Rectal smooth muscle tissue (tissue), 1 donor: ENCODE results near the gene CDC20.

Source experiments
- H3K27ac ChIP-seq: one replicate; pipeline ENCODE4 v1.7.0; 2013; ENCODE audit warnings: low read depth, low read length, inconsistent platforms
- H3K27me3 ChIP-seq: one replicate; pipeline ENCODE4 v1.7.0; 2013; ENCODE audit warnings: low read length; ENCODE audit not compliant: control insufficient read depth, insufficient read depth
- H3K36me3 ChIP-seq: one replicate; pipeline ENCODE4 v1.7.0; 2013; ENCODE audit warnings: low read length; ENCODE audit not compliant: control insufficient read depth, insufficient read depth
- H3K4me1 ChIP-seq: one replicate; pipeline ENCODE4 v1.7.0; 2013; ENCODE audit warnings: low read length; ENCODE audit not compliant: control insufficient read depth, insufficient read depth
- H3K4me3 ChIP-seq: one replicate; pipeline ENCODE4 v1.7.0; 2013; ENCODE audit warnings: low read length
- H3K9ac ChIP-seq: one replicate; pipeline ENCODE4 v1.7.0; 2013; ENCODE audit warnings: low read length

CDC20 gene

GRCh38 chr1:43402089-43402865 is 43.5 kb downstream of the CDC20 start:
- no peaks in the 10 kb centered on the region for H3K27me3 ChIP-seq
- no peaks in the 10 kb centered on the region for H3K4me1 ChIP-seq
- H3K4me3 ChIP-seq = no peak overlapping the region
- H3K36me3 ChIP-seq = peaks cover 30% of the 10 kb centered on the region
- H3K9ac ChIP-seq = no peak overlapping the region
- H3K27ac ChIP-seq = no peak overlapping the region

- H3K4me3 ChIP-seq = no peak overlapping the region
- no peak overlapping the region for H3K9ac ChIP-seq
- peaks cover 32% of the 10 kb centered on the region for H3K36me3 ChIP-seq
- no peaks in the 10 kb centered on the region for H3K4me1 ChIP-seq
- H3K27me3 ChIP-seq = no peaks in the 10 kb centered on the region
- H3K27ac ChIP-seq = no peak overlapping the region
These were observed 45.6 kb downstream of the CDC20 start for GRCh38 chr1:43404353-43404752.

GRCh38 chr1:43405219-43405875 is 46.6 kb downstream of the CDC20 start:
- no peak overlapping the region for H3K4me3 ChIP-seq
- peaks cover 32% of the 10 kb centered on the region for H3K36me3 ChIP-seq
- H3K27ac ChIP-seq = no peak overlapping the region
- no peak overlapping the region for H3K9ac ChIP-seq
- H3K27me3 ChIP-seq = no peaks in the 10 kb centered on the region
- H3K4me1 ChIP-seq = no peaks in the 10 kb centered on the region

- Histone ChIP-seq H3K27ac (no peak overlapping the region), H3K4me3 (no peak overlapping the region), H3K4me1 (no peaks in the 10 kb centered on the region), H3K36me3 (peaks cover 32% of the 10 kb centered on the region), H3K9ac (no peak overlapping the region), H3K27me3 (no peaks in the 10 kb centered on the region)
These were observed 47.1 kb downstream of the CDC20 start for GRCh38 chr1:43405876-43406234.

- H3K4me3 ChIP-seq = no peak overlapping the region
- no peaks in the 10 kb centered on the region for H3K4me1 ChIP-seq
- no peaks in the 10 kb centered on the region for H3K27me3 ChIP-seq
- peaks cover 12% of the 10 kb centered on the region for H3K36me3 ChIP-seq
- H3K27ac ChIP-seq = no peak overlapping the region
- H3K9ac ChIP-seq = no peak overlapping the region
These were observed 51.8 kb downstream of the CDC20 start for GRCh38 chr1:43410571-43410970.
